Esophagus squamous epithelium (tissue), 5 donors: ENCODE results near the gene COTL1. TPM values are rescaled to one million over a fixed set of nuclear protein-coding genes. Genes with fewer than 3 reads are reported as not detected.

Experiments used
- DNase-seq: peaks from one replicate; lab custom pipeline; 2025; lab: John Stamatoyannopoulos, UW
- H3K27ac ChIP-seq, 4 donors: fragments of 200-600 bp; sonication (generic); one replicate each; pipeline ENCODE4 v1.5.1; 2016 to 2019; ENCODE audit warnings: mild to moderate bottlenecking in 1 of 4
- H3K27me3 ChIP-seq, 4 donors: fragments of 200-600 bp; sonication (generic); 1 replicate in 3 of 4; 2 replicates in 1 of 4; pipeline versions ENCODE4 v1.5.1 to v1.6.0; 2017 to 2021; ENCODE audit warnings: antibody characterized with exemption in 1 of 4
- H3K36me3 ChIP-seq, 3 donors: fragments of 200-600 bp; sonication (generic); one replicate each; pipeline ENCODE4 v1.5.1; 2016 to 2019
- H3K4me1 ChIP-seq, 3 donors: fragments of 200-600 bp; sonication (generic); one replicate each; pipeline ENCODE4 v1.5.1; 2017 to 2019
- H3K4me3 ChIP-seq, 4 donors: fragments of 200-600 bp; sonication (generic); 1 replicate in 3 of 4; 2 replicates in 1 of 4; pipeline ENCODE4 v1.5.1; 2016 to 2019; ENCODE audit warnings: mild to moderate bottlenecking in 2 of 4, moderate library complexity in 1 of 4
- H3K9me3 ChIP-seq, 3 donors: fragments of 200-600 bp; sonication (generic); one replicate each; pipeline ENCODE4 v1.5.1; 2016 to 2019
- CTCF ChIP-seq, 6 experiments: fragments of 450-650 bp in 4 of 6; fragments of 200-600 bp in 2 of 6; sonication (generic) in 2 of 6; IDR thresholded peaks; one replicate each; pipeline ENCODE4 v1.5.1; 2016 to 2019; ENCODE audit warnings: antibody characterized with exemption in 6 of 6, mild to moderate bottlenecking in 4 of 6, moderate library complexity in 4 of 6
- POLR2A ChIP-seq, 4 donors: fragments of 450-650 bp; IDR thresholded peaks; one replicate each; pipeline ENCODE4 v1.6.1; 2017; ENCODE audit warnings: antibody characterized with exemption in 4 of 4, mild to moderate bottlenecking in 4 of 4, moderate library complexity in 3 of 4
- WGBS, 2 donors: methylation state at CpG; one replicate each; pipeline ENCODE4 v1.1.5; 2018; 5-methylcytosine and 5-hydroxymethylcytosine counted together
- intact Hi-C: fragments of 100-400 bp; cut with DNase I; formaldehyde crosslinking; loops from one replicate; pipeline ENCODE4 v1.15.0; 2022
- total RNA-seq, 4 donors: library from RNA; depleted of rRNA; stranded (reverse); fragments of >200 nt; gene quantifications; one replicate each; pipeline ENCODE4 v1.1.0, GENCODE V29; 2016
- donor health status: DM: yes; HTN: yes; CAD: no.

Gene COTL1
- total RNA-seq, 4 donors from 2014 or later: 7.9 to 34.2 (median 23.4) TPM

- TF ChIP-seq CTCF (IDR thresholded peaks at IDR 0.05) (no peak), POLR2A (IDR thresholded peaks at IDR 0.05) (no peak)
- DNase-seq: no peak
- Histone ChIP-seq H3K27ac (no peak overlapping the region), H3K4me1 (no peaks in the 10 kb centered on the region), H3K36me3 (no peaks in the 10 kb centered on the region), H3K4me3 (no peak overlapping the region), H3K9me3 (no peaks in the 10 kb centered on the region), H3K27me3 (no peaks in the 10 kb centered on the region)
- 84 to 87% methylated on average over 7 of the region's 7 CpGs for WGBS, 2 donors
- intact Hi-C loops: no loop called here
Observed at GRCh38 chr16:84575914-84576313, 42.0 kb downstream of the COTL1 start.

- Histone ChIP-seq H3K9me3 (peaks cover 0 to 5% (median 5%) of the 10 kb centered on the region in 3 donors), H3K4me1 (no peaks in the 10 kb centered on the region), H3K27me3 (no peaks in the 10 kb centered on the region), H3K4me3 (no peak overlapping the region), H3K36me3 (no peaks in the 10 kb centered on the region), H3K27ac (no peak overlapping the region)
- intact Hi-C loops: no loop called here
- DNase-seq: no peak
- TF ChIP-seq POLR2A (IDR thresholded peaks at IDR 0.05) (no peak), CTCF (IDR thresholded peaks at IDR 0.05) (no peak)
- WGBS, 2 donors: 78 to 89% methylated on average over 5 to 7 of the region's 12 CpGs
Observed at GRCh38 chr16:84574191-84574590, 43.7 kb downstream of the COTL1 start.

- no peak overlapping the region for H3K27ac ChIP-seq
- no peak for DNase-seq
- peaks cover 0 to 5% (median 5%) of the 10 kb centered on the region in 3 donors for H3K9me3 ChIP-seq
- 82% methylated on average over 2 of the region's 5 CpGs for WGBS, 2 donors
- TF ChIP-seq POLR2A (IDR thresholded peaks at IDR 0.05) (no peak), CTCF (IDR thresholded peaks at IDR 0.05) (no peak)
- H3K4me1 ChIP-seq: no peaks in the 10 kb centered on the region
- intact Hi-C loops: no loop called here
- no peaks in the 10 kb centered on the region for H3K36me3 ChIP-seq
- H3K4me3 ChIP-seq: no peak overlapping the region
- no peaks in the 10 kb centered on the region for H3K27me3 ChIP-seq
Observed at GRCh38 chr16:84572096-84572495, 45.8 kb downstream of the COTL1 start.

- DNase-seq: no peak
Observed at GRCh38 chr16:84571506-84571905, 46.4 kb downstream of the COTL1 start.

More at GRCh38 chr16:84571506-84571905, 46.4 kb downstream of the COTL1 start:
- WGBS, 2 donors: 84 to 93% methylated on average over 2 to 5 of the region's 13 CpGs
- Histone ChIP-seq H3K27ac (no peak overlapping the region), H3K4me3 (no peak overlapping the region), H3K9me3 (peaks cover 0 to 5% (median 5%) of the 10 kb centered on the region in 3 donors), H3K27me3 (no peaks in the 10 kb centered on the region), H3K36me3 (peaks cover 0 to 2% (median 0%) of the 10 kb centered on the region in 3 donors), H3K4me1 (no peaks in the 10 kb centered on the region)
- intact Hi-C loops: no loop called here
- TF ChIP-seq CTCF (IDR thresholded peaks at IDR 0.05) (no peak), POLR2A (IDR thresholded peaks at IDR 0.05) (no peak)
